ENCODE data around the gene MAGEB6B.

- TF ChIP-seq, protein P1, sequence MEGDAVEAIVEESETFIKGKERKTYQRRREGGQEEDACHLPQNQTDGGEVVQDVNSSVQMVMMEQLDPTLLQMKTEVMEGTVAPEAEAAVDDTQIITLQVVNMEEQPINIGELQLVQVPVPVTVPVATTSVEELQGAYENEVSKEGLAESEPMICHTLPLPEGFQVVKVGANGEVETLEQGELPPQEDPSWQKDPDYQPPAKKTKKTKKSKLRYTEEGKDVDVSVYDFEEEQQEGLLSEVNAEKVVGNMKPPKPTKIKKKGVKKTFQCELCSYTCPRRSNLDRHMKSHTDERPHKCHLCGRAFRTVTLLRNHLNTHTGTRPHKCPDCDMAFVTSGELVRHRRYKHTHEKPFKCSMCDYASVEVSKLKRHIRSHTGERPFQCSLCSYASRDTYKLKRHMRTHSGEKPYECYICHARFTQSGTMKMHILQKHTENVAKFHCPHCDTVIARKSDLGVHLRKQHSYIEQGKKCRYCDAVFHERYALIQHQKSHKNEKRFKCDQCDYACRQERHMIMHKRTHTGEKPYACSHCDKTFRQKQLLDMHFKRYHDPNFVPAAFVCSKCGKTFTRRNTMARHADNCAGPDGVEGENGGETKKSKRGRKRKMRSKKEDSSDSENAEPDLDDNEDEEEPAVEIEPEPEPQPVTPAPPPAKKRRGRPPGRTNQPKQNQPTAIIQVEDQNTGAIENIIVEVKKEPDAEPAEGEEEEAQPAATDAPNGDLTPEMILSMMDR (IDR thresholded peaks at IDR 0.05; ENCODE audit: low read depth, low read length, missing input control) = no peak
- TF ChIP-seq GABPA (IDR thresholded peaks at IDR 0.05 in 1 of 2, conservative IDR thresholded peaks at IDR 0.05 in 1 of 2) (no peak), YY1 (IDR thresholded peaks at IDR 0.05) (no peak), JUND (IDR thresholded peaks at IDR 0.05) (no peak), SP1 (IDR thresholded peaks at IDR 0.05) (no peak), TAF1 (conservative IDR thresholded peaks at IDR 0.05) (no peak), MAX (IDR thresholded peaks at IDR 0.05) (no peak), EGR1 (IDR thresholded peaks at IDR 0.05; ENCODE audit: low read depth in 2 of 2) (no peak), RAD21 (IDR thresholded peaks at IDR 0.05) (no peak), HNF4A (conservative IDR thresholded peaks at IDR 0.05) (no peak), REST (IDR thresholded peaks at IDR 0.05) (no peak)
- TF ChIP-seq, protein P2, sequence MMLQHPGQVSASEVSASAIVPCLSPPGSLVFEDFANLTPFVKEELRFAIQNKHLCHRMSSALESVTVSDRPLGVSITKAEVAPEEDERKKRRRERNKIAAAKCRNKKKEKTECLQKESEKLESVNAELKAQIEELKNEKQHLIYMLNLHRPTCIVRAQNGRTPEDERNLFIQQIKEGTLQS (IDR thresholded peaks at IDR 0.05) = no peak
These were observed 43.2 kb downstream of the MAGEB6B start for GRCh38 chrX:26203561-26203960.
